Measurements from ENCODE around the gene MRPS23.
A peak's percentile ranks its signal among the peaks of the same experiment; 100 is the strongest.

The MRPS23 gene

GRCh38 chr17:57838857-57839570 is 10.8 kb downstream of the MRPS23 start:
- no peak for DNase-seq (ENCODE audit: low read depth in 4 of 4, low spot score in 1 of 4)

- no peak for DNase-seq (ENCODE audit: low read depth in 4 of 4, low spot score in 1 of 4)
Observed at GRCh38 chr17:57838453-57838852, 11.4 kb downstream of the MRPS23 start.

GRCh38 chr17:57835333-57835900 is 14.4 kb downstream of the MRPS23 start:
- no peak for DNase-seq (ENCODE audit: low read depth in 4 of 4, low spot score in 1 of 4)

- DNase-seq (ENCODE audit: low read depth in 4 of 4, low spot score in 1 of 4): no peak
Observed at GRCh38 chr17:57834146-57834741, 15.6 kb downstream of the MRPS23 start.

GRCh38 chr17:57833179-57833939 is 16.5 kb downstream of the MRPS23 start:
- DNase-seq (ENCODE audit: low read depth in 4 of 4, low spot score in 1 of 4): peak; percentile 43 to 53 (median 48)

- DNase-seq (ENCODE audit: low read depth in 4 of 4, low spot score in 1 of 4): no peak
Observed at GRCh38 chr17:57832314-57833178, 17.3 kb downstream of the MRPS23 start.

GRCh38 chr17:57830880-57831279 is 19.0 kb downstream of the MRPS23 start:
- no peak for DNase-seq (ENCODE audit: low read depth in 4 of 4, low spot score in 1 of 4)

GRCh38 chr17:57823469-57824401 is 26.1 kb downstream of the MRPS23 start:
- no peak for DNase-seq (ENCODE audit: low read depth in 4 of 4, low spot score in 1 of 4)

- DNase-seq (ENCODE audit: low read depth in 4 of 4, low spot score in 1 of 4): no peak
Observed at GRCh38 chr17:57819867-57820266, 30.0 kb downstream of the MRPS23 start.

GRCh38 chr17:57819285-57819684 is 30.6 kb downstream of the MRPS23 start:
- no peak for DNase-seq (ENCODE audit: low read depth in 4 of 4, low spot score in 1 of 4)

GRCh38 chr17:57818066-57818465 is 31.8 kb downstream of the MRPS23 start:
- DNase-seq (ENCODE audit: low read depth in 4 of 4, low spot score in 1 of 4): no peak

GRCh38 chr17:57817299-57817698 is 32.5 kb downstream of the MRPS23 start:
- DNase-seq (ENCODE audit: low read depth in 4 of 4, low spot score in 1 of 4): no peak

- DNase-seq (ENCODE audit: low read depth in 4 of 4, low spot score in 1 of 4): no peak
Observed at GRCh38 chr17:57814421-57814820, 35.4 kb downstream of the MRPS23 start.

- DNase-seq (ENCODE audit: low read depth in 4 of 4, low spot score in 1 of 4): no peak
Observed at GRCh38 chr17:57811638-57812280, 38.1 kb downstream of the MRPS23 start.

GRCh38 chr17:57810721-57811637 is 38.9 kb downstream of the MRPS23 start:
- no peak for DNase-seq (ENCODE audit: low read depth in 4 of 4, low spot score in 1 of 4)

- DNase-seq (ENCODE audit: low read depth in 4 of 4, low spot score in 1 of 4): no peak
Observed at GRCh38 chr17:57809879-57810278, 40.0 kb downstream of the MRPS23 start.

- DNase-seq (ENCODE audit: low read depth in 4 of 4, low spot score in 1 of 4): no peak
Observed at GRCh38 chr17:57808882-57809281, 41.0 kb downstream of the MRPS23 start.

GRCh38 chr17:57806167-57806830 is 43.5 kb downstream of the MRPS23 start:
- no peak for DNase-seq (ENCODE audit: low read depth in 4 of 4, low spot score in 1 of 4)

Measured in stimulated activated CD4-positive, alpha-beta T cell treated with anti-CD3 and anti-CD28 coated beads, Interleukin-1b, Interleukin-23, amount 100 ng/mL, for 24 hours (primary cell).